ENCODE data around the gene AGBL1.
"Not testable (repeated sequence)": the region's sequence is repeated elsewhere in the genome, so short reads cannot be mapped to it uniquely, and the experiment has no call there.

AGBL1 gene

DNA sequence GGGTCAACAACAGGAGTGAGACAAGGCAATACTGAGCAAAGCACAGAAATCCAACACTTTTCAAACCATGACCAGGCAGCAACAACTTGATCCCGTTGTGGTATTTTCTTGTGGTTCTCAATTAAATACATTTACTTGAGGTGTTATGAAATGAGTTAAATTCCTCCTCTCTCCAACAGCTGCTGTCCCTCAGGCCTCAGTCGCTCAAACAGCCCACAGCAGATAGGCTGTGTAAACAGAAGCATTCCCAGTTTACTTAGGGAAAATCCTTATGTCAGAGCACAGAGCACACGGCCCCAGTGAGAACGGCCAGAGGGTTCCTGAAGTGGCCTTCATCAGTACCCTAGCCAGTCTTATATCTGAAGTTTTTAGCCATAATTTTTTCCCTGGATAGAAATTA, 359.9 kb downstream of the AGBL1 start:
- Mint-ChIP-seq H3K9me3 (no peaks in the 10 kb centered on the region), H3K27me3 (ENCODE audit: low read depth) (no peaks in the 10 kb centered on the region), H3K27ac (no peak overlapping the region), H3K4me1 (ENCODE audit: low read depth) (no peaks in the 10 kb centered on the region), H3K4me3 (no peak overlapping the region), H3K36me3 (ENCODE audit: low read depth) (no peaks in the 10 kb centered on the region)

DNA sequence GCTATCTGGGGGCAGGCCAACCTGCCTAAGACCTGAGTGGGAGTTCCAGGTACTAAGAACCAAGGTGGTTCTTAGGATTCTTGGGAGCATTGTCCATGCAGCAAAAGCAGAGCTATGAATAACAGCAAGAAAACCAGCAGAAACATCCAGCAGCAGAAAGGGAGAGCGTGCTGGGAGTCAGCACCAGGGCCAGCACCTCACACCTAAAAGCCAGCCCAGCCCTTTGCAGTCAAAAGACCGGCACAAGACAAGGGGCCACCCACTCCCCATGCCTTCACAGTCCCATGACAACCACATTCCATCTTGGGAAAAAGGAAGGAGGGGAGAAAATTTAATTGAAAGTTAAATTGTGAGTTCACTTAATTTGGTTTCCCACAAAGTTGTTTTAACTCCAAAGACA, 364.9 kb downstream of the AGBL1 start:
- no peaks in the 10 kb centered on the region for H3K4me1 Mint-ChIP-seq (ENCODE audit: low read depth)
- no peak overlapping the region for H3K27ac Mint-ChIP-seq
- H3K4me3 Mint-ChIP-seq, result no peak overlapping the region
- H3K27me3 Mint-ChIP-seq (ENCODE audit: low read depth), result no peaks in the 10 kb centered on the region
- H3K36me3 Mint-ChIP-seq (ENCODE audit: low read depth), result no peaks in the 10 kb centered on the region
- H3K9me3 Mint-ChIP-seq, result no peaks in the 10 kb centered on the region

DNA sequence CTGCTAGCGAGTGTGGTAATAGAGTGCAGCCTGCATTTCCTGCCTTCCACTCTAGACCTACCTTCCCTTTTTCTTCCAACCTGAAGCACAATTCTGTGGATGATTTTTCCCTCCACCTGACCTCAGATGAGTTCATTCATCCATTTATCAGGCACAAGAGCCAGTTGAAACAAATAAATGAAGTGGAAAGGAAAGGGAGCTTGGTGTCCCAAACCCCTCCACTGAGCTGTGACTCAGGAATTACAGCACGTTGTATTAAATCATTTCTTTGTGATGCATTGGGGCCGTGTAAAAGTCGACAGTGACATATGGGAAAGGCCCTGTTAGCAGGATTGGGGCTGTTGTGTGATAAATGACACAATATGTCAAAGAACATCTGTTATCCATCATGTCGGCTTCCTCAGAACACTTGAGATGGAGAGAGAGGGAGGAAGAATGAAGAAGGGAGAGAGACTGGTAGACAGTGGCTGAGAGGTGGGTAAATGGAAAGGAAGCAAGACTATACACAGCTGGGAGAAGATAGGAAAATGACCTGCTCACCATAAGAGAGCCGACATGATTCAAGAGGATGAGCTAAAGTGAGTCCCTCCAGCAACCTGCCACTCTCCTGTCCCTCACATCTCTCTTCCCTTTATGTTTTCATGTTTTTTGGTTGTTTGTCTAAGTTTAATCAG, 366.0 kb downstream of the AGBL1 start:
- Mint-ChIP-seq H3K4me1 (ENCODE audit: low read depth) (no peaks in the 10 kb centered on the region), H3K27ac (no peak overlapping the region), H3K4me3 (no peak overlapping the region), H3K36me3 (ENCODE audit: low read depth) (no peaks in the 10 kb centered on the region), H3K9me3 (no peaks in the 10 kb centered on the region), H3K27me3 (ENCODE audit: low read depth) (no peaks in the 10 kb centered on the region)

GRCh38 chr15:86446253-86446640, 366.6 kb downstream of the AGBL1 start:
- H3K36me3 Mint-ChIP-seq (ENCODE audit: low read depth), result no peaks in the 10 kb centered on the region
- no peaks in the 10 kb centered on the region for H3K9me3 Mint-ChIP-seq
- no peaks in the 10 kb centered on the region for H3K4me1 Mint-ChIP-seq (ENCODE audit: low read depth)
- H3K27me3 Mint-ChIP-seq (ENCODE audit: low read depth), result no peaks in the 10 kb centered on the region
- no peak overlapping the region for H3K4me3 Mint-ChIP-seq
- H3K27ac Mint-ChIP-seq, result no peak overlapping the region

DNA sequence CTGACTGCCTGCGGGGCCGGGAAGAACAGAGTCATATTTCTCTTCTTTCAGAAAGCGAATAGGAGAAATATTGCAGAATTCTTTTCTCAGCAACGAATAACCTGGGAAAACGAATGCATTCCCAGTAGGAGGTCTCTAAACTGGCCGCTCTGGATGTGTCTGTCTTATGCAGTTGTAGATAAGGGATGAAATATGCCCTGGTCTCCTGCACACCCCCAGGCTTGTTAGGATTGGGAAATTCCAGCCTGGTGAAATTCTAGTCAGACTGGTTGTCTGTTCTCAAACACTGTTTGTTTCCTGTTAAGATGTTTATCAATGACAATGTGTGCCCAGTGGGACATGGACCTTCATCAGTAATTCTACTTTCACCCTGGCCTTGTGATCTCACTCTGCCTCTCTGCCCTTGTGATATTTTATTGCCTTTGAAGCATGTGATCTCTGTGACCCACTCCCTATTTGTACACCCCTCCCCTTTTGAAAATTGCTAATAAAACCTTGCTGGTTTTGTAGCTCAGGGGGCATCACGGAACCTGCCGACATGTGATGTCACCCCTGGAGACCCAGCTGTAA, 385.9 kb downstream of the AGBL1 start:
- not testable (repeated sequence) for H3K36me3 Mint-ChIP-seq (ENCODE audit: low read depth); H3K27ac Mint-ChIP-seq; H3K4me3 Mint-ChIP-seq; H3K4me1 Mint-ChIP-seq (ENCODE audit: low read depth); H3K27me3 Mint-ChIP-seq (ENCODE audit: low read depth)
- H3K9me3 Mint-ChIP-seq, result peaks cover 30% of the 10 kb centered on the region

GRCh38 chr15:86481720-86482119, 402.0 kb downstream of the AGBL1 start:
- peaks cover under 1% of the 10 kb centered on the region for H3K9me3 Mint-ChIP-seq
- H3K4me1 Mint-ChIP-seq (ENCODE audit: low read depth), result no peaks in the 10 kb centered on the region
- H3K4me3 Mint-ChIP-seq, result no peak overlapping the region
- no peaks in the 10 kb centered on the region for H3K27me3 Mint-ChIP-seq (ENCODE audit: low read depth)
- H3K27ac Mint-ChIP-seq, result no peak overlapping the region
- no peaks in the 10 kb centered on the region for H3K36me3 Mint-ChIP-seq (ENCODE audit: low read depth)

DNA sequence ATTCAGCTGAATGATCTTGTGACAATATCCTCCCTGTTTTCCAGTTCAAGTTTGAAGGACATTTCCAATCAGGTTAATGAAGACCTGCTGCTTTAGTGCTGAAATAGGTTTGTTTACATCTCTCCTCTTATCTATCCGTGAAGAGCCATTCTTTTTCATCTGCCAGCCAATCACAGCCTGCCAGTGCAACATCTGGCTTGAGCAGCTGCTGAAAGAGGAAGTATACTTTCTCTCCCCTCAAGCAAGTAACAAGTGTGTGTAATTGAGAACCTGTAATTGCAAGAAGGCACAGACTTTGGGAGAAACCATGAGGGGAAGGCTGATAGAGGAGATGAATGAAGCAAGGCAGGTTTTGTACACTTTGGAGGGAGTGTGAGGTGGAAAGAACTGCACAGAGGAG, 404.3 kb downstream of the AGBL1 start:
- H3K27me3 Mint-ChIP-seq (ENCODE audit: low read depth), result no peaks in the 10 kb centered on the region
- H3K27ac Mint-ChIP-seq, result no peak overlapping the region
- H3K9me3 Mint-ChIP-seq, result no peaks in the 10 kb centered on the region
- no peaks in the 10 kb centered on the region for H3K36me3 Mint-ChIP-seq (ENCODE audit: low read depth)
- H3K4me1 Mint-ChIP-seq (ENCODE audit: low read depth), result no peaks in the 10 kb centered on the region
- H3K4me3 Mint-ChIP-seq, result no peak overlapping the region

- no peaks in the 10 kb centered on the region for H3K9me3 Mint-ChIP-seq
- H3K27ac Mint-ChIP-seq, result no peak overlapping the region
- no peaks in the 10 kb centered on the region for H3K36me3 Mint-ChIP-seq (ENCODE audit: low read depth)
- no peaks in the 10 kb centered on the region for H3K4me1 Mint-ChIP-seq (ENCODE audit: low read depth)
- H3K4me3 Mint-ChIP-seq, result no peak overlapping the region
- no peaks in the 10 kb centered on the region for H3K27me3 Mint-ChIP-seq (ENCODE audit: low read depth)
These were observed 408.4 kb downstream of the AGBL1 start for GRCh38 chr15:86488046-86488445.

DNA sequence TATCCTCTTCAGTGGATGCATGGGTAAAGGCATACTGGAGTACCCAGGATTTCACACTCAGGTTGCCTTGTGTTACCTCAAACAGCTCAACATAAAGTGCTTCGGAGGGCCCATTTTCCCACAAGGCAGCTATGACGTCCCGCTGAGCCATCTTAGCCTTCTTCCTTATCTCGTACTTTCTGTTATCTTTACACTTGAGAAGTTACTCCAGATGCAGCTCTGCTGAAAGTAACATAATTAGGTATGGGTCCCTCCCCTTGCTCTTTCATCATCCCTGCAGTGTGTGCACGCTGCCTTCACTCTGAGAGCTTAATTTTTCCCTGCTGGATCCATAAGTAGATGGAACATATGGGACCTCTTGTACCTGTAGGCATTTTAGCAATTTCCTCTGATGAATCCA, 410.3 kb downstream of the AGBL1 start:
- Mint-ChIP-seq H3K27ac (no peak overlapping the region), H3K9me3 (no peaks in the 10 kb centered on the region), H3K4me3 (no peak overlapping the region), H3K27me3 (ENCODE audit: low read depth) (no peaks in the 10 kb centered on the region), H3K4me1 (ENCODE audit: low read depth) (no peaks in the 10 kb centered on the region), H3K36me3 (ENCODE audit: low read depth) (no peaks in the 10 kb centered on the region)

DNA sequence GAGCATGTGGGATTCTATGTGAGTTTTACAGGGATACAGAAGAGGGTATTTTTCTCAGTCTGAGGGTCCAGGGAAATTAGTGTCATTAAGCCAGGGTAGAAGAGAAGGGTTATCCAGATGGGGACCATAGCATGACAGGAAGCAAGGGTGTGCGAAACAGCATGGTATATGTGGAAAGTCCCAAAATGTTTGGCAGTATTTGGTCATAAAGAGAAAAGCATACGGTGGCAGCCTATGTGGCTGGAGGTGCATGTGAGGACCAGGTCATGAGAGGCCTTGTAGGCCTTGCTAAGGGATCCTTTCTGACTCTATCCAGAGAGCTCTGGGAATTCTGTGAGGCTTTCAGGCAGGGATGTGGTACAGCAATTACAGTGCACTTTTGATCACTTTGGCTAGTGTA, 411.4 kb downstream of the AGBL1 start:
- Mint-ChIP-seq H3K36me3 (ENCODE audit: low read depth) (no peaks in the 10 kb centered on the region), H3K27me3 (ENCODE audit: low read depth) (no peaks in the 10 kb centered on the region), H3K4me3 (no peak overlapping the region), H3K27ac (no peak overlapping the region), H3K9me3 (no peaks in the 10 kb centered on the region), H3K4me1 (ENCODE audit: low read depth) (no peaks in the 10 kb centered on the region)

DNA sequence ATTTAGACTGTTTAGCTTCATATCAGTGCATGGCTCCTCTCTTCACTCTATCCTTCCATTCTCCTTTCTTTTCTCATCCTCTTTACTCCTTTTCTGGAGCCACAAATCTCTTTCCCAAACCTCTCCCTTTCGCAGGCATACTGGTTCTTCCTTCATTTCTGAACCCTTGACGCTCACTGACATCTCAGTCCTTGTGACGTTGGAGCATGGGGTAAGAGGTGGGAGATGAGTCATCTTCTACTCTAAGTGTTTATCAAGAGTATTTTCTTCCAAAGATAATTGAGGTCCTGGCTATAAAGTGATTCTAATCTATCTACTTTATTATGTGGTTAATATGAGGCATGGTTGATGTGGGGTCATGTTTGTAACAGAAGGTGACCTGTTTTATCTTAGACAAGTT, 414.2 kb downstream of the AGBL1 start:
- H3K27me3 Mint-ChIP-seq (ENCODE audit: low read depth), result no peaks in the 10 kb centered on the region
- no peaks in the 10 kb centered on the region for H3K36me3 Mint-ChIP-seq (ENCODE audit: low read depth)
- no peaks in the 10 kb centered on the region for H3K4me1 Mint-ChIP-seq (ENCODE audit: low read depth)
- H3K9me3 Mint-ChIP-seq, result no peaks in the 10 kb centered on the region
- H3K27ac Mint-ChIP-seq, result no peak overlapping the region
- no peak overlapping the region for H3K4me3 Mint-ChIP-seq

DNA sequence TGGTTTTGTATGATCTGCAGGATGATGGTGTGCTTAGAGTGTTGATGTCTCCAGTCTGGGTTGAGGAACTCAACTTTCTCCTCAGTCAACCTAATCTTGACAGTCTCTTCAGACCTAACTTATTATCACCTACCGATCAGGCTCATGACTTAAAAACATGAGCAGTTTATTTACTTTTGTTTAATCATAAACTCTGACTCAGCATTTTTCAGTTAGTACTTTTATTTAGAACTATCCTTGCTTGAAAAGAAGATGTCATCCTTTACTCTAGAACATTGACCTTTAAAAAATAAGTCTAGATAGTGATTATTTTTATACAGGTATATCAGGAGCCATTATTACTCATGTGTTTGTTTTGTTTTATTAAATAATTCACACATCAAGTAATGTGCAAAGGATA, 414.8 kb downstream of the AGBL1 start:
- Mint-ChIP-seq H3K27ac (no peak overlapping the region), H3K36me3 (ENCODE audit: low read depth) (no peaks in the 10 kb centered on the region), H3K9me3 (no peaks in the 10 kb centered on the region), H3K27me3 (ENCODE audit: low read depth) (no peaks in the 10 kb centered on the region), H3K4me1 (ENCODE audit: low read depth) (no peaks in the 10 kb centered on the region), H3K4me3 (no peak overlapping the region)

- Mint-ChIP-seq H3K4me3 (no peak overlapping the region), H3K4me1 (ENCODE audit: low read depth) (no peaks in the 10 kb centered on the region), H3K27me3 (ENCODE audit: low read depth) (no peaks in the 10 kb centered on the region), H3K9me3 (no peaks in the 10 kb centered on the region), H3K36me3 (ENCODE audit: low read depth) (no peaks in the 10 kb centered on the region), H3K27ac (no peak overlapping the region)
These were observed 422.6 kb downstream of the AGBL1 start for GRCh38 chr15:86502301-86502700.

DNA sequence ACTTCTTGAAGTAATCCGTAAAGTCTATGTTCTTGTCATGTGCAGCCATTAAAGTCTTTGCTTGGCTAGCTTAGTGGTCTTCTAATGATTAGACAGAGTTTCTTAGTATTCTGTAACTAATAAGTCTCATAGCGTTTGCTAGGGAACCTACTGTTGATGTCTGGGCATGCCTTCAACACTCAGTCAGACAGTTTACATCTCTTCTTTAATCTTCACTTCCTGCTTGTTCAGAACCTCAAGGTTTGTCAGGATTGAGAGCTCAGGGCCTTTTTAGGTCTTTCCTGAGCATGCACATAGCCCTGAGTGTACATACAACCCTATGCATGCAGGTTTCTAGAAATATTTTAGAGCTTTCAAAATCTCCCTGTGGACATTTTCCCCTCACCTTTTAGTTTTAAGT, 426.3 kb downstream of the AGBL1 start:
- H3K4me3 Mint-ChIP-seq, result no peak overlapping the region
- H3K27me3 Mint-ChIP-seq (ENCODE audit: low read depth), result no peaks in the 10 kb centered on the region
- H3K9me3 Mint-ChIP-seq, result no peaks in the 10 kb centered on the region
- no peaks in the 10 kb centered on the region for H3K4me1 Mint-ChIP-seq (ENCODE audit: low read depth)
- no peak overlapping the region for H3K27ac Mint-ChIP-seq
- H3K36me3 Mint-ChIP-seq (ENCODE audit: low read depth), result no peaks in the 10 kb centered on the region

DNA sequence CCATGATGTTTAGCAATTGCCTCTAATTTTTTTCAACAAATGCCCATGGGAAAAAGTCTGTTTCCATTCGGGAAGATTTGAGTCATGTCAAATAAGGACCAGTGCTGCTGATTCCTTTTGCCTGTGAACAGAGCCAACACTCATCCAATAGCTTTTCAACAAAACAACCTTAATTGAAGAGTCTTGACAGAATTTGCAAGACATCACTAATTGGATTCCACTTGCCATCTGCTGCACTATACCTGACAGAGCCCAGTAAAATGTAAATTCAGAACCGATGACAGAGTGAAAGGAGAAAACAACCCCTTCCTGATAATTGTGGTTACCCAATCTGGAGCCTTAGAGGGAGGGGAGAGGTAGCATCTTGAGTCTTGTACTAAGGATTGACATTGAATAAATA, 426.7 kb downstream of the AGBL1 start:
- Mint-ChIP-seq H3K4me1 (ENCODE audit: low read depth) (no peaks in the 10 kb centered on the region), H3K27me3 (ENCODE audit: low read depth) (no peaks in the 10 kb centered on the region), H3K27ac (no peak overlapping the region), H3K36me3 (ENCODE audit: low read depth) (no peaks in the 10 kb centered on the region), H3K9me3 (no peaks in the 10 kb centered on the region), H3K4me3 (no peak overlapping the region)

DNA sequence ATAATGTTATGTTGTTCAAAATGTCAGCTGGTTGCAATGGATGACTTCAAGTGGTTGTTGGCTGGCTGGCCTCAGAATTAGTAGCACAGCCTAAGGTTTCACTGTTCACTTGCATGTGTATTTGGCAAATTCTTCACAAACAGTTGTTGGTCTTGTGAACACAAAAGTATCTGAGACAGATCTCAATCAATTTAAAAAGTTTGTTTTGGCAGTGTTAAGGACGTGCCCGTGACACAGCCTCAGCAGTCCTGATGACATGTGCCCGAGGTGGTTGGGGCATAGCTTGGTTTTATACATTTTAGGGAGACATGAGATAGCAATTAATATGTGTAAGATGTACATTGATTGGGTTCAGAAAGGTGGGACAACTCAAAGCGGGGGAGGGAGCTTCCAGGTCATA, 436.0 kb downstream of the AGBL1 start:
- no peaks in the 10 kb centered on the region for H3K27me3 Mint-ChIP-seq (ENCODE audit: low read depth)
- H3K27ac Mint-ChIP-seq, result no peak overlapping the region

More for the DNA sequence above, 436.0 kb downstream of the AGBL1 start:
- Mint-ChIP-seq H3K9me3 (no peaks in the 10 kb centered on the region), H3K4me1 (ENCODE audit: low read depth) (no peaks in the 10 kb centered on the region), H3K36me3 (ENCODE audit: low read depth) (no peaks in the 10 kb centered on the region), H3K4me3 (no peak overlapping the region)

Measured in T-helper 1 cell treated with Interleukin-12 subunit alpha and Interleukin-12 subunit beta and Interleukin-4 antibody, amounts not matched to agents 30 μg/mL and 1 μg/mL, for 36 hours (primary cell).